GM21717 (cell line): ENCODE data around the gene LMBR1.
"Not testable (repeated sequence)": the region's sequence is repeated elsewhere in the genome, so short reads cannot be mapped to it uniquely, and the experiment has no call there.

Source experiments
- ATAC-seq: cut with Tn5 transposase; IDR thresholded peaks from one replicate; pipeline ENCODE4 v1.9.1; 2021; ENCODE audit warnings: mild to moderate bottlenecking, moderate library complexity; ENCODE audit not compliant: unreplicated experiment

The LMBR1 gene

GRCh38 chr7:156662277-156662676 is 230.7 kb downstream of the LMBR1 start:
- no peak for ATAC-seq

GRCh38 chr7:156661637-156662036 is 231.3 kb downstream of the LMBR1 start:
- no peak for ATAC-seq

GRCh38 chr7:156659961-156660360 is 233.0 kb downstream of the LMBR1 start:
- ATAC-seq, result no peak

GRCh38 chr7:156659203-156659602 is 233.8 kb downstream of the LMBR1 start:
- no peak for ATAC-seq

- no peak for ATAC-seq
Observed at GRCh38 chr7:156657681-156658080, 235.3 kb downstream of the LMBR1 start.

GRCh38 chr7:156656598-156656997 is 236.4 kb downstream of the LMBR1 start:
- ATAC-seq, result no peak

GRCh38 chr7:156655983-156656382 is 237.0 kb downstream of the LMBR1 start:
- ATAC-seq, result no peak

GRCh38 chr7:156655251-156655650 is 237.7 kb downstream of the LMBR1 start:
- no peak for ATAC-seq

GRCh38 chr7:156654511-156655234 is 238.3 kb downstream of the LMBR1 start:
- no peak for ATAC-seq

- ATAC-seq, result no peak
Observed at GRCh38 chr7:156652886-156653568, 240.0 kb downstream of the LMBR1 start.

- no peak for ATAC-seq
Observed at GRCh38 chr7:156651474-156651873, 241.5 kb downstream of the LMBR1 start.

- no peak for ATAC-seq
Observed at GRCh38 chr7:156650042-156650441, 242.9 kb downstream of the LMBR1 start.

- ATAC-seq, result not testable (repeated sequence)
Observed at GRCh38 chr7:156647330-156647729, 245.7 kb downstream of the LMBR1 start.

GRCh38 chr7:156642306-156643045 is 250.5 kb downstream of the LMBR1 start:
- ATAC-seq, result no peak

- peak; percentile 54 for ATAC-seq
Observed at GRCh38 chr7:156640949-156641485, 252.0 kb downstream of the LMBR1 start.

- ATAC-seq, result peak; percentile 78
Observed at GRCh38 chr7:156640257-156640948, 252.6 kb downstream of the LMBR1 start, which contains the start of gene RNF32. RNF32 (plus strand) TSS chr7:156640774; CDS start chr7:156643878, 3,104 bp downstream.

GRCh38 chr7:156639426-156640256 is 253.3 kb downstream of the LMBR1 start:
- ATAC-seq, result peak; percentile 16

GRCh38 chr7:156638443-156639077 is 254.4 kb downstream of the LMBR1 start:
- ATAC-seq, result no peak

GRCh38 chr7:156637093-156637492 is 255.9 kb downstream of the LMBR1 start:
- not testable (repeated sequence) for ATAC-seq
